Bronchial epithelial cell (primary cell): ENCODE data around the gene ARHGAP22. TPM values are rescaled to one million over a fixed set of nuclear protein-coding genes. Genes with fewer than 3 reads are reported as not detected.

Source experiments
- DNase-seq: peaks from one replicate; pipeline ENCODE4 v3.0.0-alpha.2; 2010; ENCODE audit warnings: low read depth
- FAIRE-seq: peaks from 2 replicates; lab custom pipeline; 2011; peaks lifted over from hg19 to GRCh38; lab: Jason Lieb, UNC
- H3K27me3 ChIP-seq: 2 replicates; pipeline ENCODE4 v1.5.1; 2011; ENCODE audit warnings: low read length; ENCODE audit not compliant: control insufficient read depth, insufficient read depth
- H3K36me3 ChIP-seq: 2 replicates; pipeline ENCODE4 v1.5.1; 2011; ENCODE audit warnings: low read length; ENCODE audit not compliant: control insufficient read depth, insufficient read depth
- H3K4me3 ChIP-seq: 2 replicates; pipeline ENCODE4 v1.5.1; 2011; ENCODE audit warnings: mild to moderate bottlenecking, low read depth, low read length, control low read depth
- CTCF ChIP-seq: IDR thresholded peaks from 2 replicates; pipeline ENCODE4 v1.5.1; 2011; ENCODE audit warnings: mild to moderate bottlenecking, moderate library complexity, low read length, control low read depth, inconsistent platforms; ENCODE audit not compliant: insufficient read depth, severe bottlenecking
- total RNA-seq: library from RNA; depleted of rRNA; stranded (reverse); fragments of >200 nt; gene quantifications from 2 replicates; pipeline ENCODE4 v1.2.1, GENCODE V29; 2014

ARHGAP22 gene
- total RNA-seq, 1 donor from 2014 or later = 9.0 TPM

DNA sequence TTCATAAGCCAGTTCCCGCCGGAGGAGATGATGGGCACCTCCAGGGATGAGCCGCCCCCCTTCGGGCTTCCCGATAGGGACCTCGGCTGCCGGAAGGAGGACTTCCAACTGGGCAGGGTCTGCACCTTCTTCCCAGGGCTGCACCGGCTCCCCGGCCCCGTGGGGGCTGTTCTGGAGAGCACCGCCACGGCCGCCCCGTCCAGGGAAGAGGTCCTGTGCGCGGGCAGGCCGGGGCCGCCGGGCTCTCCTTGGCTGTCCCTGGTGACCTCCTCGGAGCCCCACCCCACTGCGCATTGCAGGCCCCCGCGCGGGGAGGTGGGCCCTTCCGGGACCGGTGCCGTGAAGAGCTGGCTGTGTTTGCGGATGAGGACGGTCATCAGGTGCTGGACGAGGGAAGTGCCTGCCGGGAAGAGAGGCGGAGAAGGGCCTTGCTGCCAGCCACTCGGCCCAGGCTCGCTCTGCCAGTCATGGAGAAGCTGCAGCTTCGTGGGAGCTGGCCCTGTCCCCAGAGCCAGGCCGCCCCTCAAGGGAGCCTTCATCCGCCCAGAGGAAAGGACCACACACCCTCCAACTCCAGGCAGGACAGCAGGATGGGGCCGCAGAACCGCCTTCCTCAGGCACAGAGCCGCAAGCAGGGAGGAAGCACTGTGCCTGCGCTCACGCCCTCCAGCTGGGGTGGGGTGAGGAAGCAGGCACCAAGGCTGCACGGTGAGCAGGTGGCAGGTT lies 154.0 kb downstream of the ARHGAP22 start:
- peaks cover 10% of the 10 kb centered on the region for H3K36me3 ChIP-seq
- no peak for DNase-seq
- FAIRE-seq = no peak

DNA sequence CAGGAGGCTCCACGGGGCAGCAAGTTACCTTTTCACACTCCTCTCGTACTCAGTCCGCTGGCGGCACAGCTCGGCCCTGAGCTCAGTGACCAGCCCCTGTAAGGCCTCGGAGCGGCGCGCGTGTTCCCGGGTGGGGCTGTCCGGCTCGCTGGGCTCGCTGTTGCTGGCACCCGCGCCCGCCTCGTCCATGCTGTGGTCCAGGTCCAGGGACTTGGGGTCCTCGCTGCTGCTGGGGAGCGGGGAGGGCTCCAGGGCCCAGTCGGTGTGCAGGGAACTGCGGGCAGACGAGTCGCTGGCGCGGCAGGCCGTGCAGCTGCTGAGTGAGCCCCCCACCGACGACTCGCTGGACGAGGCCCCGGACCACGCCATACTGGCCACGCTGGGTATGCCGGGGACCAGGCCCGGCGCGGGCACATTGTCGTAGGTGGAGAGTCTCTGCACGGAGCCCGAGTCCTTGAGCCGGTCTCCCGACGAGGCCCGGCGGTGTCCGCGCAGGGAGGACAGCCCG lies 154.6 kb downstream of the ARHGAP22 start:
- H3K27me3 ChIP-seq = no peaks in the 10 kb centered on the region
- peaks cover 10% of the 10 kb centered on the region for H3K36me3 ChIP-seq
- no peak for TF ChIP-seq CTCF
- no peak overlapping the region for H3K4me3 ChIP-seq
- no peak for DNase-seq
- no peak for FAIRE-seq

More for the DNA sequence above, 154.0 kb downstream of the ARHGAP22 start:
- TF ChIP-seq CTCF = no peak
- no peaks in the 10 kb centered on the region for H3K27me3 ChIP-seq
- H3K4me3 ChIP-seq = no peak overlapping the region

GRCh38 chr10:48449501-48450232 lies 155.2 kb downstream of the ARHGAP22 start:
- DNase-seq = no peak
- Histone ChIP-seq H3K4me3 (no peak overlapping the region), H3K27me3 (no peaks in the 10 kb centered on the region), H3K36me3 (peaks cover 10% of the 10 kb centered on the region)
- no peak for FAIRE-seq
- TF ChIP-seq CTCF = no peak

- no peak for TF ChIP-seq CTCF
- peak; percentile 60 for DNase-seq
- Histone ChIP-seq H3K4me3 (no peak overlapping the region), H3K36me3 (peaks cover 9% of the 10 kb centered on the region), H3K27me3 (no peaks in the 10 kb centered on the region)
- FAIRE-seq = no peak
Measured at GRCh38 chr10:48448796-48449195, 156.1 kb downstream of the ARHGAP22 start.

- H3K4me3 ChIP-seq = no peak overlapping the region
- FAIRE-seq (no peak), DNase-seq (no peak)
- H3K27me3 ChIP-seq = no peaks in the 10 kb centered on the region
- no peak for TF ChIP-seq CTCF
- H3K36me3 ChIP-seq = peaks cover 9% of the 10 kb centered on the region
Measured at GRCh38 chr10:48447356-48448215, 157.3 kb downstream of the ARHGAP22 start.
